Esophagus muscularis mucosa (tissue), 4 donors: Measurements from ENCODE around the gene NSUN7. TPM values are rescaled to one million over a fixed set of nuclear protein-coding genes. Genes with fewer than 3 reads are reported as not detected.

Experiments
- DNase-seq: peaks from one replicate; pipeline ENCODE4 v3.0.0-alpha.2; 2017; ENCODE audit errors: extremely low spot score
- H3K27ac ChIP-seq, 4 donors: fragments of 200-600 bp; sonication (generic); replicated peaks in 1 of 4; 1 replicate in 3 of 4; 2 replicates in 1 of 4; pipeline ENCODE4 v1.5.1; 2016 to 2019; ENCODE audit warnings: mild to moderate bottlenecking in 1 of 4
- H3K27me3 ChIP-seq, 4 donors: fragments of 200-600 bp; sonication (generic); one replicate each; pipeline versions ENCODE4 v1.5.1 to v1.6.0; 2016 to 2019
- H3K36me3 ChIP-seq, 4 donors: fragments of 200-600 bp; sonication (generic); one replicate each; pipeline ENCODE4 v1.5.1; 2016 to 2019
- H3K4me1 ChIP-seq, 4 donors: fragments of 200-600 bp; sonication (generic); one replicate each; pipeline ENCODE4 v1.5.1; 2016 to 2019
- H3K4me3 ChIP-seq, 4 donors: fragments of 200-600 bp; sonication (generic); 1 replicate in 2 of 4; 2 replicates in 2 of 4; pipeline ENCODE4 v1.5.1; 2016 to 2019; ENCODE audit warnings: mild to moderate bottlenecking in 4 of 4, moderate library complexity in 1 of 4
- H3K9me3 ChIP-seq, 4 donors: fragments of 200-600 bp; sonication (generic); 1 replicate in 3 of 4; 2 replicates in 1 of 4; pipeline ENCODE4 v1.5.1; 2016 to 2019
- EP300 ChIP-seq: sonication (generic); formaldehyde crosslinking; IDR thresholded peaks from one replicate; pipeline ENCODE4 v1.6.1; 2017; ENCODE audit warnings: antibody characterized with exemption
- POLR2A ChIP-seq: fragments of 450-650 bp; IDR thresholded peaks from one replicate; pipeline ENCODE4 v1.6.1; 2017; ENCODE audit warnings: antibody characterized with exemption, moderate library complexity, mild to moderate bottlenecking, low read depth
- POLR2AphosphoS5 ChIP-seq, 2 donors: sonication (generic); formaldehyde crosslinking; IDR thresholded peaks; one replicate each; pipeline ENCODE4 v1.6.1; 2017; ENCODE audit warnings: antibody characterized with exemption in 2 of 2
- WGBS: methylation state at CpG from one replicate; pipeline ENCODE4 v1.1.5; 2018; 5-methylcytosine and 5-hydroxymethylcytosine counted together
- intact Hi-C: fragments of 100-400 bp; cut with DNase I; formaldehyde crosslinking; loops from one replicate; pipeline ENCODE4 v1.15.1; 2023
- total RNA-seq, 4 donors: library from RNA; depleted of rRNA; stranded (reverse); fragments of >200 nt; gene quantifications; one replicate each; pipeline versions ENCODE4 v1.1.0 to v1.2.1, GENCODE V29; 2016
- TF ChIP-seq, protein P1 (sequence below), 3 experiments: fragments of 200-600 bp in 2 of 3; fragments of 450-650 bp in 1 of 3; sonication (generic) in 2 of 3; IDR thresholded peaks; one replicate each; pipeline ENCODE4 v1.5.1; 2017 to 2019; ENCODE audit warnings: antibody characterized with exemption in 3 of 3, mild to moderate bottlenecking in 2 of 3, moderate library complexity in 1 of 3

NSUN7 gene
- total RNA-seq, 4 donors from 2014 or later, result 0.83 to 7.1 (median 2.8) TPM

DNA sequence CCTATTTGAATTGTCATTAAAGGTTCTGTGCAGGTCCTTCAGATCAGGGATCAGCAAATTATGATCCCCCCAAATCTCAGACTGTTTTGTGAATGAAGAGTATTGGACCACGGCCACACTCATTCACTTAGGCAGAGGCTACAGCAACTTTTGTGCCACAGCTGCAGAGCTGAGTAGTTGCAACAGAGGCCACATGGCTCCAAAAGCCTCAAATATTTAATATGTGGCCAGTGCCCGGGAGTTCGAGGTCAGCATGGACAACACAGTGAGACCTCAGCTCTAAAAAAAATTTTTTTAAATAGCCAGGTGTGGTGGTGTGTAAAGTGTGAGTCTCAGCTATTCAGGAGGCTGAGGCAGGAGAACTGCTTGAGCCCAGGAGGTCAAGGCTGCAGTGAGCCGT, 100.7 kb downstream of the NSUN7 start:
- Histone ChIP-seq H3K4me1 (peaks cover 0 to 5% (median 3%) of the 10 kb centered on the region in 4 donors), H3K36me3 (peaks cover 0 to 3% (median 0%) of the 10 kb centered on the region in 4 donors), H3K9me3 (no peaks in the 10 kb centered on the region), H3K27ac (no peak overlapping the region), H3K4me3 (no peak overlapping the region), H3K27me3 (no peaks in the 10 kb centered on the region)
- intact Hi-C loops, result no loop called here
- 93% methylated on average over 4 of the region's 4 CpGs for WGBS
- TF ChIP-seq POLR2AphosphoS5 (IDR thresholded peaks at IDR 0.05) (no peak), EP300 (no peak), POLR2A (no peak)
- TF ChIP-seq, protein P1, sequence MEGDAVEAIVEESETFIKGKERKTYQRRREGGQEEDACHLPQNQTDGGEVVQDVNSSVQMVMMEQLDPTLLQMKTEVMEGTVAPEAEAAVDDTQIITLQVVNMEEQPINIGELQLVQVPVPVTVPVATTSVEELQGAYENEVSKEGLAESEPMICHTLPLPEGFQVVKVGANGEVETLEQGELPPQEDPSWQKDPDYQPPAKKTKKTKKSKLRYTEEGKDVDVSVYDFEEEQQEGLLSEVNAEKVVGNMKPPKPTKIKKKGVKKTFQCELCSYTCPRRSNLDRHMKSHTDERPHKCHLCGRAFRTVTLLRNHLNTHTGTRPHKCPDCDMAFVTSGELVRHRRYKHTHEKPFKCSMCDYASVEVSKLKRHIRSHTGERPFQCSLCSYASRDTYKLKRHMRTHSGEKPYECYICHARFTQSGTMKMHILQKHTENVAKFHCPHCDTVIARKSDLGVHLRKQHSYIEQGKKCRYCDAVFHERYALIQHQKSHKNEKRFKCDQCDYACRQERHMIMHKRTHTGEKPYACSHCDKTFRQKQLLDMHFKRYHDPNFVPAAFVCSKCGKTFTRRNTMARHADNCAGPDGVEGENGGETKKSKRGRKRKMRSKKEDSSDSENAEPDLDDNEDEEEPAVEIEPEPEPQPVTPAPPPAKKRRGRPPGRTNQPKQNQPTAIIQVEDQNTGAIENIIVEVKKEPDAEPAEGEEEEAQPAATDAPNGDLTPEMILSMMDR (IDR thresholded peaks at IDR 0.05), result no peak
- DNase-seq, result no peak

DNA sequence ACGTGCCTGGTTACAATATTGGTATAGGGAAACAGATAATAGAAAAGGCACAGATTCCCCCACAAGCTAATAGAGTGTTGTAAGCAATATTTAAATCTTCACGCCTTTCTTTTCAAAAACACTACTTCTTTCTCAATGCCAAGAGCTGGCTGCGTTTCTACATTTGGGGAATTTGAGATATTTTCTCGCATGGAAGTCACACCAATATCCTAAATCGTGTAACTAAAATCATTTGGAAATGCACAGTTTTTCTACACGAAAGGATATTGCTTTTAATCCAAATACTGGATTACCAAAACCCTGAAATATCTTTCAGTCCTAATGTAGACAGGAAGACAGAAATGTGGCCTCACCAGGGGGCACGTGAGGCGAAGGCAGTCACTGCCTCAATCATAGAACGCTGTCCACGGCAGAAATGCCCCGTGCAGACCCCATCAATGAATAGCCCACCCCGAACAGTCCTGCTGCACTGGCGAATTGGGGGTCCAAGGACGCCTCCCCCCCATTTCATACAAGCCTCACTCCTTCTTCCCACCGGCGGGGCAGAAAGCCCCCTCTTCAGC, 106.6 kb downstream of the NSUN7 start:
- no peak overlapping the region for H3K27ac ChIP-seq
- H3K36me3 ChIP-seq, result peaks cover 0 to 8% (median 2%) of the 10 kb centered on the region in 4 donors
- H3K4me1 ChIP-seq, result peaks cover 4 to 19% (median 13%) of the 10 kb centered on the region in 4 donors
- no peak for TF ChIP-seq POLR2A
- TF ChIP-seq, protein P1 (IDR thresholded peaks at IDR 0.05), result no peak
- no peak for TF ChIP-seq POLR2AphosphoS5 (IDR thresholded peaks at IDR 0.05)
- TF ChIP-seq EP300, result no peak
- peak overlapping the region; percentile 36 to 58 (median 44) for H3K4me3 ChIP-seq
- no peak for DNase-seq
- no peaks in the 10 kb centered on the region for H3K9me3 ChIP-seq
- intact Hi-C loops, result no loop called here
- no peaks in the 10 kb centered on the region for H3K27me3 ChIP-seq
- 64% methylated on average over 12 of the region's 16 CpGs for WGBS

DNA sequence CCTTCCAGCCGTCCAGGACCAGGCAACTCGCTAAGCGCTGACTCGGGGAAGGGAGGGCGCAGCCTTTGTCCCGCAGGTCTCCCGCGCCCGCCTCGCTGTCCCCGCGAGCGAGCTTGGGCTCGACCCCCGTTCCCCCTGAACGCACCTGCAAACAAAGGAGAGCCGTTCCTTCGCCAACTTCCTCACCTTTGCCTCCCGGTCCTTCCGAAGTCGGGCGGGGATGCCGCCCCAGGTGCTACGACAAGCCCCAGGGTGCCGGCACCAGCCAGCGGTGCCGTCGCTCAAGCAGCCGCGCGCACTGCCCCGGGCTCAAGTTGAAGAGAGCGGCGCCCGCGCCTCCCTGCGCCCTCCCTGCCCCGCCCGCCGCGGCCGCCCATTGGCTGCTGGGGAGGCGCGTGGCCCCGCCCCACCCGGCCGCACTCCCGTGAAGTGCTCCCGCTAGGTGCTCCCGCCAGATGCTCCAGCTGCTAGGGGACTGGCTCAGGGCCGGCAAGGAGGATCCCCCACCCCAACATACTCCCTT, 107.1 kb downstream of the NSUN7 start:
- Histone ChIP-seq H3K9me3 (no peaks in the 10 kb centered on the region), H3K4me1 (peaks cover 4 to 19% (median 13%) of the 10 kb centered on the region in 4 donors), H3K4me3 (peak overlapping the region; percentile 36 to 58 (median 44)), H3K27ac (no peak overlapping the region), H3K27me3 (no peaks in the 10 kb centered on the region), H3K36me3 (peaks cover 0 to 8% (median 2%) of the 10 kb centered on the region in 4 donors)
- 13% methylated on average over 5 of the region's 51 CpGs for WGBS
- TF ChIP-seq POLR2A (no peak), POLR2AphosphoS5 (IDR thresholded peaks at IDR 0.05) (no peak), EP300 (no peak)
- TF ChIP-seq, protein P1 (IDR thresholded peaks at IDR 0.05), result no peak
- DNase-seq, result no peak
- intact Hi-C loops, result no loop called here

DNA sequence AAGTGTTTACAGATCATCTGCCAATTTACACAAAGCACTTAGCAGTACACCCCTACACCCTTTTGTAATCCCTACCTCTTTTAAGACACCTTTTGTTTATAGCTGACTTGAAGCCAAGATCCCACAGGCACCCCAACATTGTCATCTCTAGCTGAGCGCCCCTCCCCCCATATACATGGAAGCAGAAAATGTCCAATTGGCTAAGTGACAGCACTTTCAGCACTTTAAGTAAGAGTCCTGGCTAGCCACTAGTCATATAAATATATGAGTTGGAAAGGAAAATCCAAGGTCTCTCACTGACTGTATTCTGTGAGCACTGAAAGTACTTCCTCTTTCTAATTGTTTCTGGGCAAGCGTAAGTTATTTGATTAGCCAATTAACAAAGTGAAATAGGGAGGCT, 108.2 kb downstream of the NSUN7 start:
- H3K4me3 ChIP-seq, result no peak overlapping the region
- TF ChIP-seq, protein P1 (IDR thresholded peaks at IDR 0.05), result no peak
- TF ChIP-seq POLR2A (no peak), POLR2AphosphoS5 (IDR thresholded peaks at IDR 0.05) (no peak), EP300 (no peak)
- peaks cover 4 to 19% (median 13%) of the 10 kb centered on the region in 4 donors for H3K4me1 ChIP-seq
- no peaks in the 10 kb centered on the region for H3K9me3 ChIP-seq
- DNase-seq, result no peak
- intact Hi-C loops, result no loop called here
- no peak overlapping the region for H3K27ac ChIP-seq
- 64% methylated on average over 2 of the region's 2 CpGs for WGBS
- peaks cover 0 to 8% (median 1%) of the 10 kb centered on the region in 4 donors for H3K36me3 ChIP-seq
- no peaks in the 10 kb centered on the region for H3K27me3 ChIP-seq
